ENCODE results near the gene FKTN. TPM values are rescaled to one million over a fixed set of nuclear protein-coding genes. Genes with fewer than 3 reads are reported as not detected.

The FKTN gene
- total and polyA plus RNA-seq, 2 donors (not counting 1 experiment from before 2014, with no cell fraction given) = 5.3 to 16.2 TPM

GRCh38 chr9:105683688-105684275 lies 125.9 kb downstream of the FKTN start:
- H3K36me3 ChIP-seq (replicated peaks in 1 of 2; ENCODE audit: control extremely low read depth in 1 of 2, control insufficient read depth in 1 of 2, extremely low read depth in 1 of 2, insufficient read depth in 2 of 2, low read length in 1 of 2) = no peaks in the 10 kb centered on the region
- Mint-ChIP-seq H3K4me3 (no peak overlapping the region), H3K27me3 (peaks cover 12% of the 10 kb centered on the region), H3K27ac (no peak overlapping the region), H3K9me3 (ENCODE audit: insufficient read depth) (no peaks in the 10 kb centered on the region), H3K4me1 (no peaks in the 10 kb centered on the region)
- no peaks in the 10 kb centered on the region for H3K79me2 ChIP-seq (ENCODE audit: control insufficient read depth, insufficient read depth, low read length)
- H3K27ac ChIP-seq (ENCODE audit: low read length in 2 of 2) = no peak overlapping the region
- H3K27me3 ChIP-seq (replicated peaks in 1 of 4; ENCODE audit: control extremely low read depth in 1 of 4, control insufficient read depth in 3 of 4, insufficient read depth in 4 of 4, low read length in 3 of 4) = no peaks in the 10 kb centered on the region
- H3K4me1 ChIP-seq (ENCODE audit: control insufficient read depth in 2 of 2, insufficient read depth in 2 of 2, low read length in 2 of 2) = no peaks in the 10 kb centered on the region
- 75% methylated on average over 1 of the region's 1 CpG for WGBS (ENCODE audit: insufficient coverage)
- intact Hi-C loops (cut with micrococcal nuclease) = no loop called here
- TF ChIP-seq EZH2 (IDR thresholded peaks at IDR 0.05; ENCODE audit: borderline replicate concordance, insufficient read depth, low read depth, low read length, poor library complexity, severe bottlenecking) = no peak
- no peak for TF ChIP-seq CTCF (IDR thresholded peaks at IDR 0.05)
- POLR2A ChIA-PET = no interaction called here
- no peak overlapping the region for H3K4me3 ChIP-seq (ENCODE audit: control extremely low read depth in 1 of 5, extremely low read depth in 1 of 5, insufficient read depth in 1 of 5, low read depth in 2 of 5, low read length in 4 of 5)
- H3K9me3 ChIP-seq (ENCODE audit: control extremely low read depth in 1 of 3, control insufficient read depth in 2 of 3, insufficient read depth in 1 of 3, low read length in 2 of 3) = no peaks in the 10 kb centered on the region
- CTCF ChIA-PET = interaction anchor here (1.3 kb wide), 1 partner anchor 11 kb away, joined by 3 read pairs; the partner anchor contains the start of gene TMEM38B
- DNase-seq = no peak
- no peak for ATAC-seq (ENCODE audit: low read depth)
- H2AFZ ChIP-seq (ENCODE audit: insufficient read depth, low read depth, low read length, poor library complexity, severe bottlenecking) = no peak overlapping the region
- no peak overlapping the region for H3K4me2 ChIP-seq (replicated peaks; ENCODE audit: low read depth, low read length, poor library complexity, severe bottlenecking)
- no peak overlapping the region for H3K9ac ChIP-seq (ENCODE audit: low read length)
- H4K20me1 ChIP-seq (ENCODE audit: control insufficient read depth, insufficient read depth, low read length, poor library complexity, severe bottlenecking) = no peaks in the 10 kb centered on the region

- no peak overlapping the region for H3K27ac Mint-ChIP-seq
Observed at GRCh38 chr9:105686936-105687335, 129.0 kb downstream of the FKTN start.

More at GRCh38 chr9:105686936-105687335, 129.0 kb downstream of the FKTN start:
- no peaks in the 10 kb centered on the region for H3K4me1 ChIP-seq (ENCODE audit: control insufficient read depth in 2 of 2, insufficient read depth in 2 of 2, low read length in 2 of 2)
- POLR2A ChIA-PET = no interaction called here
- peaks cover 32% of the 10 kb centered on the region for H3K27me3 Mint-ChIP-seq
- no peaks in the 10 kb centered on the region for H3K9me3 Mint-ChIP-seq (ENCODE audit: insufficient read depth)
- DNase-seq = no peak
- no peak overlapping the region for H3K4me2 ChIP-seq (replicated peaks; ENCODE audit: low read depth, low read length, poor library complexity, severe bottlenecking)
- no peak for ATAC-seq (ENCODE audit: low read depth)
- no peaks in the 10 kb centered on the region for H3K36me3 ChIP-seq (replicated peaks in 1 of 2; ENCODE audit: control extremely low read depth in 1 of 2, control insufficient read depth in 1 of 2, extremely low read depth in 1 of 2, insufficient read depth in 2 of 2, low read length in 1 of 2)
- H3K9ac ChIP-seq (ENCODE audit: low read length) = no peak overlapping the region
- H3K9me3 ChIP-seq (ENCODE audit: control extremely low read depth in 1 of 3, control insufficient read depth in 2 of 3, insufficient read depth in 1 of 3, low read length in 2 of 3) = no peaks in the 10 kb centered on the region
- H3K79me2 ChIP-seq (ENCODE audit: control insufficient read depth, insufficient read depth, low read length) = no peaks in the 10 kb centered on the region
- TF ChIP-seq CTCF (IDR thresholded peaks at IDR 0.05) = no peak
- TF ChIP-seq EZH2 (IDR thresholded peaks at IDR 0.05; ENCODE audit: borderline replicate concordance, insufficient read depth, low read depth, low read length, poor library complexity, severe bottlenecking) = no peak
- H3K4me1 Mint-ChIP-seq = no peaks in the 10 kb centered on the region
- H3K4me3 Mint-ChIP-seq = no peak overlapping the region
- no peak overlapping the region for H3K27ac ChIP-seq (ENCODE audit: low read length in 2 of 2)
- no peak overlapping the region for H2AFZ ChIP-seq (ENCODE audit: insufficient read depth, low read depth, low read length, poor library complexity, severe bottlenecking)
- no peaks in the 10 kb centered on the region for H4K20me1 ChIP-seq (ENCODE audit: control insufficient read depth, insufficient read depth, low read length, poor library complexity, severe bottlenecking)
- intact Hi-C loops (cut with micrococcal nuclease) = no loop called here
- H3K4me3 ChIP-seq (ENCODE audit: control extremely low read depth in 1 of 5, extremely low read depth in 1 of 5, insufficient read depth in 1 of 5, low read depth in 2 of 5, low read length in 4 of 5) = no peak overlapping the region
- 87% methylated on average over 3 of the region's 4 CpGs for WGBS (ENCODE audit: insufficient coverage)
- CTCF ChIA-PET = interaction anchor here (0.9 to 1.2 kb wide), 2 partner anchors 9 to 33 kb away, joined by 3 read pairs; no protein-coding TSS in a partner anchor
- peaks cover 0 to 12% (median 5%) of the 10 kb centered on the region in 4 experiments for H3K27me3 ChIP-seq (replicated peaks in 1 of 4; ENCODE audit: control extremely low read depth in 1 of 4, control insufficient read depth in 3 of 4, insufficient read depth in 4 of 4, low read length in 3 of 4)
